Endothelial cell of umbilical vein (primary cell): Measurements from ENCODE around the gene PLCXD3. TPM values are rescaled to one million over a fixed set of nuclear protein-coding genes. Genes with fewer than 3 reads are reported as not detected.

ENCODE experiments used
- BruUV-seq: library from RNA; stranded (reverse); fragments of 400-500 nt; replicated peaks from 2 replicates; lab custom pipeline; 2021; lab: Mats Ljungman, UMichigan
- CTCF ChIA-PET: fragments of 300-600, 350-600 bp; sonication (Branson Sonifier 250); formaldehyde crosslinking; loops from one replicate; lab custom pipeline; 2021; ENCODE audit warnings: antibody characterized with exemption, inconsistent platforms; lab: Charles Lee
- POLR2A ChIA-PET: fragments of 300-600, 350-600 bp; sonication (Branson Sonifier 250); formaldehyde crosslinking; loops from one replicate; lab custom pipeline; 2021; ENCODE audit warnings: antibody characterized with exemption, inconsistent platforms; lab: Charles Lee
- DNase-seq: peaks from one replicate; pipeline ENCODE4 v3.0.0-alpha.2; 2011; ENCODE audit warnings: low read depth, low spot score
- FAIRE-seq: peaks from 2 replicates; lab custom pipeline; 2011; peaks lifted over from hg19 to GRCh38; lab: Jason Lieb, UNC
- H2AFZ ChIP-seq: 2 replicates; pipeline ENCODE4 v1.6.0; 2012; ENCODE audit warnings: low read depth, low read length, control low read depth, inconsistent platforms
- H3K27ac ChIP-seq: 2 replicates; pipeline ENCODE4 v1.5.1; 2011; ENCODE audit warnings: low read depth, mild to moderate bottlenecking, control low read depth, low read length, moderate library complexity; ENCODE audit not compliant: insufficient read depth
- H3K27me3 ChIP-seq, 2 experiments: 2 replicates each; pipeline versions ENCODE4 v1.6.0 to v1.6.1; 2011; ENCODE audit warnings: low read length in 2 of 2, mixed read lengths in 1 of 2; ENCODE audit not compliant: control insufficient read depth in 2 of 2, insufficient read depth in 2 of 2
- H3K36me3 ChIP-seq, 2 experiments: 2 replicates in 1 of 2; 3 replicates in 1 of 2; pipeline ENCODE4 v1.5.1; 2011; ENCODE audit warnings: low read length in 2 of 2, mild to moderate bottlenecking in 1 of 2, moderate library complexity in 1 of 2; ENCODE audit not compliant: control insufficient read depth in 2 of 2, insufficient read depth in 2 of 2; ENCODE audit errors: extremely low read depth in 1 of 2
- H3K4me1 ChIP-seq: 3 replicates; pipeline ENCODE4 v1.5.1; 2011; ENCODE audit warnings: mild to moderate bottlenecking, low read length; ENCODE audit not compliant: control insufficient read depth, insufficient read depth; ENCODE audit errors: extremely low read depth
- H3K4me2 ChIP-seq: 2 replicates; pipeline ENCODE4 v1.6.1; 2011; ENCODE audit warnings: low read length, control low read depth, mixed read lengths; ENCODE audit not compliant: insufficient read depth
- H3K4me3 ChIP-seq, 3 experiments: fragments of 200-600 bp in 1 of 3; sonication (generic), shearing (Covaris generic) in 1 of 3; replicated peaks in 1 of 3; 2 replicates each; pipeline ENCODE4 v1.5.1; 2011 to 2016; ENCODE audit warnings: control low read depth in 3 of 3, low read length in 3 of 3, mild to moderate bottlenecking in 2 of 3, inconsistent platforms in 1 of 3, low read depth in 1 of 3, moderate library complexity in 1 of 3; ENCODE audit not compliant: insufficient read depth in 1 of 3
- H3K79me2 ChIP-seq: 2 replicates; pipeline ENCODE4 v1.6.0; 2012; ENCODE audit warnings: low read length, inconsistent platforms; ENCODE audit not compliant: control insufficient read depth, insufficient read depth
- H3K9ac ChIP-seq: replicated peaks from 2 replicates; pipeline ENCODE3; 2011; ENCODE audit warnings: low read length, control low read depth; ENCODE audit not compliant: insufficient read depth; ENCODE audit errors: extremely low read depth
- H3K9me1 ChIP-seq: replicated peaks from 3 replicates; pipeline ENCODE4 v1.6.0; 2011; ENCODE audit warnings: mild to moderate bottlenecking, low read length; ENCODE audit not compliant: control insufficient read depth, insufficient read depth; ENCODE audit errors: extremely low read depth
- H3K9me3 ChIP-seq: replicated peaks from 2 replicates; pipeline ENCODE4 v1.5.1; 2012; ENCODE audit warnings: low read length, inconsistent platforms; ENCODE audit not compliant: control insufficient read depth, insufficient read depth
- H4K20me1 ChIP-seq: replicated peaks from 2 replicates; pipeline ENCODE3; 2011; ENCODE audit warnings: mild to moderate bottlenecking, low read length; ENCODE audit not compliant: control insufficient read depth, insufficient read depth; ENCODE audit errors: extremely low read depth
- EZH2 ChIP-seq: IDR thresholded peaks from 2 replicates; pipeline ENCODE4 v1.6.1; 2012; ENCODE audit warnings: borderline replicate concordance, low read depth, mild to moderate bottlenecking, moderate library complexity, low read length, inconsistent platforms; ENCODE audit not compliant: severe bottlenecking
- FOS ChIP-seq: IDR thresholded peaks from 2 replicates; pipeline ENCODE4 v1.6.1; 2011; ENCODE audit warnings: mild to moderate bottlenecking, low read length, moderate library complexity, borderline replicate concordance; ENCODE audit not compliant: insufficient read depth
- GATA2 ChIP-seq: IDR thresholded peaks from 2 replicates; pipeline ENCODE4 v1.7.0; 2011; ENCODE audit warnings: low read depth, mild to moderate bottlenecking, moderate library complexity, mixed read lengths, low read length; ENCODE audit not compliant: insufficient read length, insufficient read depth
- JUN ChIP-seq: IDR thresholded peaks from 2 replicates; pipeline ENCODE4 v1.6.1; 2011; ENCODE audit warnings: borderline replicate concordance, low read depth; ENCODE audit not compliant: insufficient read length, insufficient read depth
- MAX ChIP-seq: IDR thresholded peaks from 2 replicates; pipeline ENCODE4 v1.6.1; 2011; ENCODE audit not compliant: insufficient read depth, insufficient read length
- MYC ChIP-seq: IDR thresholded peaks from one replicate; pipeline ENCODE4 v1.6.1; 2011; ENCODE audit warnings: mild to moderate bottlenecking, low read depth, low read length
- POLR2A ChIP-seq: IDR thresholded peaks from 2 replicates; pipeline ENCODE4 v1.6.1; 2012; ENCODE audit warnings: low read depth, mild to moderate bottlenecking, control low read depth, low read length
- POLR2AphosphoS5 ChIP-seq: IDR thresholded peaks from 2 replicates; pipeline ENCODE4 v1.6.1; 2012; ENCODE audit warnings: low read depth, mild to moderate bottlenecking, control low read depth, low read length, moderate library complexity; ENCODE audit not compliant: insufficient read depth
- dilution Hi-C: fragments of 300-500 bp; cut with MboI; formaldehyde crosslinking; loops from one replicate; pipeline ENCODE4 v1.15.0; 2019; ENCODE audit warnings: low sequenced_read_pairs; ENCODE audit not compliant: extremely low pct_ligation_motif_present
- intact Hi-C: fragments of 100-400 bp; cut with micrococcal nuclease; formaldehyde crosslinking; loops from one replicate; pipeline ENCODE4 v1.10.0; 2022
- polyA plus RNA-seq, 4 experiments: library from polyadenylated mRNA; depleted of rRNA in 3 of 4; stranded (reverse) in 3 of 4; unstranded in 1 of 4; fragments of >200 nt; gene quantifications; 2 replicates each; pipeline versions ENCODE4 v1.2.1 to v1.2.3, GENCODE V29; 2011 to 2012; ENCODE audit warnings: missing spikeins in 1 of 4
- total RNA-seq: library from RNA; stranded (reverse); gene quantifications from 2 replicates; pipeline ENCODE4 v1.2.3, GENCODE V29; 2021
- TF ChIP-seq, protein P1 (sequence below), 2 donors: IDR thresholded peaks; 1 replicate in 1 of 2; 2 replicates in 1 of 2; pipeline ENCODE4 v1.5.1; 2011; ENCODE audit warnings: low read length in 2 of 2, mild to moderate bottlenecking in 2 of 2, moderate library complexity in 2 of 2, control low read depth in 1 of 2, inconsistent platforms in 1 of 2, low read depth in 1 of 2; ENCODE audit not compliant: insufficient read depth in 1 of 2; ENCODE audit errors: extremely low read depth in 1 of 2

The PLCXD3 gene
- total and polyA plus RNA-seq, 2 donors (not counting 3 experiments of a cell fraction or from before 2014, with no cell fraction given): not detected

DNA sequence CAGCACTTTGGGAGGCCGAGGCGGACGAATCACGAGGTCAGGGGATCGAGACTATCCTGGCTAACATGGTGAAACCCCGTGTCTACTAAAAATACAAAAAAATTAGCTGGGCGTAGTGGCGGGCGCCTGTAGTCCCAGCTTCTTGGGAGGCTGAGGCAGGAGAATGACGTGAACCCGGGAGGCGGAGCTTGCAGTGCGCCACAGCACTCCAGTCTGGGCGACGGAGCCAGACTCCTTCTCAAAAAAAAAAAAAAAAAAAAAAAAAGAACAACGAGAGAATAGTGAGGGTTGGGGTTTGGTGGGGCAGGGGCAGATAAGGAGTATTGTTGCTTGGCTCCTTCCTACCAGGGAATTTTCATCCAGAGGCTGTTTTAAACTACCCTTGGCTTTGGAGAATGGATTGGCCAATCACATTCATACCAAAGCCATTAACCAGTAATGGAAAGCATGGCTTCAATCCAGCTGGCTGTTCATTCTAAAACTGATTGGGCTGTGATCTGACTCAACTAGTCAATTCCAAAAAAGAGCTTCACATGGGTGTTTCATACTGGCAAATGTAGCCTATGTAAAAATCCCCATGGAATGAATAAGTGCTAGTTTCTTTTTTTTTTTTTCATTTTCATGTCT lies 64.4 kb downstream of the PLCXD3 start:
- intact Hi-C loops (no loop called here), dilution Hi-C loops (no loop called here)
- no TSS peak for BruUV-seq
- no peak for DNase-seq
- Histone ChIP-seq H2AFZ (no peak overlapping the region), H3K4me1 (no peaks in the 10 kb centered on the region), H3K9me1 (no peaks in the 10 kb centered on the region), H4K20me1 (no peaks in the 10 kb centered on the region), H3K9ac (no peak overlapping the region), H3K4me3 (no peak overlapping the region), H3K9me3 (no peaks in the 10 kb centered on the region), H3K27me3 (no peaks in the 10 kb centered on the region), H3K36me3 (no peaks in the 10 kb centered on the region), H3K27ac (no peak overlapping the region), H3K4me2 (no peak overlapping the region), H3K79me2 (no peaks in the 10 kb centered on the region)
- FAIRE-seq: no peak
- TF ChIP-seq MYC (no peak), POLR2AphosphoS5 (no peak), EZH2 (no peak), JUN (no peak), FOS (no peak), MAX (no peak), POLR2A (no peak), GATA2 (no peak)
- TF ChIP-seq, protein P1, sequence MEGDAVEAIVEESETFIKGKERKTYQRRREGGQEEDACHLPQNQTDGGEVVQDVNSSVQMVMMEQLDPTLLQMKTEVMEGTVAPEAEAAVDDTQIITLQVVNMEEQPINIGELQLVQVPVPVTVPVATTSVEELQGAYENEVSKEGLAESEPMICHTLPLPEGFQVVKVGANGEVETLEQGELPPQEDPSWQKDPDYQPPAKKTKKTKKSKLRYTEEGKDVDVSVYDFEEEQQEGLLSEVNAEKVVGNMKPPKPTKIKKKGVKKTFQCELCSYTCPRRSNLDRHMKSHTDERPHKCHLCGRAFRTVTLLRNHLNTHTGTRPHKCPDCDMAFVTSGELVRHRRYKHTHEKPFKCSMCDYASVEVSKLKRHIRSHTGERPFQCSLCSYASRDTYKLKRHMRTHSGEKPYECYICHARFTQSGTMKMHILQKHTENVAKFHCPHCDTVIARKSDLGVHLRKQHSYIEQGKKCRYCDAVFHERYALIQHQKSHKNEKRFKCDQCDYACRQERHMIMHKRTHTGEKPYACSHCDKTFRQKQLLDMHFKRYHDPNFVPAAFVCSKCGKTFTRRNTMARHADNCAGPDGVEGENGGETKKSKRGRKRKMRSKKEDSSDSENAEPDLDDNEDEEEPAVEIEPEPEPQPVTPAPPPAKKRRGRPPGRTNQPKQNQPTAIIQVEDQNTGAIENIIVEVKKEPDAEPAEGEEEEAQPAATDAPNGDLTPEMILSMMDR (IDR thresholded peaks at IDR 0.05; ENCODE audit: extremely low read depth in 1 of 2, insufficient read depth in 1 of 2, low read depth in 1 of 2, low read length in 2 of 2): no peak
- POLR2A ChIA-PET: no interaction called here
- CTCF ChIA-PET: no interaction called here
